Measurements from ENCODE around the gene IL17D. TPM values are rescaled to one million over a fixed set of nuclear protein-coding genes. Genes with fewer than 3 reads are reported as not detected.

Gene IL17D
- total and polyA plus RNA-seq, 2 experiments from 2014 or later: 1.6 to 2.3 TPM

- Mint-ChIP-seq H3K27me3 (ENCODE audit: insufficient read depth, low read depth, poor library complexity) (peaks cover 7% of the 10 kb centered on the region), H3K27ac (no peak overlapping the region), H3K4me3 (no peak overlapping the region), H3K9me3 (peaks cover 13% of the 10 kb centered on the region), H3K36me3 (ENCODE audit: low read depth) (peaks cover 7% of the 10 kb centered on the region; the same call in 2 of the 3 replicates), H3K4me1 (no peaks in the 10 kb centered on the region)
- no peak overlapping the region for H3K4me3 ChIP-seq
- no peaks in the 10 kb centered on the region for H3K79me2 ChIP-seq (replicated peaks; ENCODE audit: insufficient read depth)
- no peak for TF ChIP-seq CREB1 (CRISPR knock-in tag; IDR thresholded peaks at IDR 0.05; ENCODE audit: low read depth)
- no peak for TF ChIP-seq ETS1 (IDR thresholded peaks at IDR 0.05)
- no peak for TF ChIP-seq POLR2AphosphoS5 (IDR thresholded peaks at IDR 0.05; ENCODE audit: low read depth)
- no peak for TF ChIP-seq NANOG (IDR thresholded peaks at IDR 0.05; ENCODE audit: borderline replicate concordance)
- TF ChIP-seq REST (IDR thresholded peaks at IDR 0.05; ENCODE audit: unreplicated experiment): no peak
- no peak for TF ChIP-seq ZNF114 (CRISPR knock-in tag; IDR thresholded peaks at IDR 0.05)
- no peak for TF ChIP-seq ZNF462 (CRISPR knock-in tag; IDR thresholded peaks at IDR 0.05)
- TF ChIP-seq JUNB (IDR thresholded peaks at IDR 0.05; ENCODE audit: unreplicated experiment): no peak
- TF ChIP-seq CTCF (conservative IDR thresholded peaks at IDR 0.05; ENCODE audit: low read depth in 2 of 2): no peak
- TF ChIP-seq STAT1 (IDR thresholded peaks at IDR 0.05; ENCODE audit: unreplicated experiment): no peak
- TF ChIP-seq EZH2 (IDR thresholded peaks at IDR 0.05; ENCODE audit: low read depth, unreplicated experiment): no peak
- TF ChIP-seq ZNF331 (CRISPR knock-in tag; IDR thresholded peaks at IDR 0.05; ENCODE audit: low read depth): no peak
- no peak for TF ChIP-seq EZH2phosphoT487 (IDR thresholded peaks at IDR 0.05; ENCODE audit: unreplicated experiment)
- H3K4me2 ChIP-seq: no peak overlapping the region
- DNase-seq (ENCODE audit: low spot score) (no peak), ATAC-seq (no peak)
- H4K20me1 ChIP-seq (replicated peaks; ENCODE audit: insufficient read depth): 0 out of 2 replicates have a peak, but pooled peaks cover 4% of the 10 kb centered on the region
- no peaks in the 10 kb centered on the region for H3K9me2 ChIP-seq (ENCODE audit: insufficient read depth)
- H3K27ac ChIP-seq (ENCODE audit: low read depth): no peak overlapping the region
- no peaks in the 10 kb centered on the region for H3K4me1 ChIP-seq (ENCODE audit: insufficient read depth)
- H3F3A ChIP-seq (replicated peaks; ENCODE audit: low read depth): no peaks in the 10 kb centered on the region
- H3K27me3 ChIP-seq (ENCODE audit: insufficient read depth): no peaks in the 10 kb centered on the region
- H3K36me3 ChIP-seq (ENCODE audit: insufficient read depth): no peaks in the 10 kb centered on the region
- H2AFZ ChIP-seq: no peak overlapping the region
Measured at GRCh38 chr13:20740021-20740420, 36.5 kb downstream of the IL17D start.

Measured in GM23338 (cell line).